GM18520 (cell line): ENCODE measurements around the gene MRPS10.
"Not testable (repeated sequence)": the region's sequence is repeated elsewhere in the genome, so short reads cannot be mapped to it uniquely, and the experiment has no call there.

Source experiments
- ATAC-seq: cut with Tn5 transposase; IDR thresholded peaks from one replicate; pipeline ENCODE4 v1.9.1; 2021; ENCODE audit not compliant: unreplicated experiment

MRPS10 gene

DNA sequence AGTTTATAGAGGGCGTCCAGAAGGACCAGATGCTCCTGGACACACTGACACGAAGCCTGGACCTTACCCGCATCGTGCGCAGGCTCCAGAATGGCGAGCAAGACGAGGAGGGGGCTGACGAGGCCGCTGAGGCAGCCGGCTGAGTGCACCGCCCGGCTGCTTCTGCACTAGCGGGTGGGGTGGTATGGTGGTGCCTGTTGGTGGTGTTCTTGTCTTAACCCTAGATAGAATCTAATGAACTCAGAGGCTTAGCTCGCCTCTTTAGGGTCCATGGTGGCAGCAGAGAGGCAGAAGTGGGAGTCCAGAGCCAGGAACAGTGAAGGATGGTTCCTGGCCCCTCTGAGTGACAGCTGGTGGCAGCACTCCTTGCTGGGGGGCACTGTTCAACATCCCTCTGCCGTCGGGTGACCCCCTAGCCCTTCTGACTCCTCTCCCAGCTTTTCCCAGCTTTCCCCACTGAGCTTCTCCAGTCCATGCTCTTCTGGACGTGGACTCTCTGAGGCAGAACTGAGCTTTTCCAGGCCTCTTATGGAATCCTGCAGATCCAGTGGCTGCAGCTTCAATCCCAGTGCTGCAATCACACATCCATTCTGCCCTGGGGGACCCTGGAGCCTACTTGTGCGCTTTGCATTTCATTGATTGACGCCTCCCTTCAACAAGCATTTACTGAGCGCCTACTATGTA, 38.3 kb downstream of the MRPS10 start:
- no peak for ATAC-seq

GRCh38 chr6:42177514-42178364, 39.9 kb downstream of the MRPS10 start:
- ATAC-seq = no peak

GRCh38 chr6:42176981-42177380, 40.7 kb downstream of the MRPS10 start:
- no peak for ATAC-seq

DNA sequence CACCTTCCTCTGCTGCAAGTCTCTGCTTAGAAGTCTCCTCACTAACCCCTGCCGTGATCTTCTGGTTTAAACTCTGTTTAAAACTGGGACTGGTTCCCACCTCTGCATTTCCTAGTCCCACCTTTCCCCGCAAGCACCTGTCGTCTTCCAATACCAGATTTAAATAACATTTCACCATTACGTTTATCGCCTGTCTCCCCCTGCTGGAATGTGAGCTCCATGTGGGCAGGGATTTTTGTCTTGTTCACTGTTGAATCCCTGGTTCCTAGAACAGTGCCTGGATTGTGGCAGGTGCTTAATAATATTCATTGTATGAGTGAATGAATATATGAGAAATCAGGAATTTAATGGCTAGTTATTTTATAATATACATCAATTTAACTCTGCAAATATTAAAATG, 41.8 kb downstream of the MRPS10 start:
- no peak for ATAC-seq

GRCh38 chr6:42173101-42173500, 44.6 kb downstream of the MRPS10 start, which contains the start of gene GUCA1A:
TSS of gene GUCA1A (plus strand) at chr6:42173364. CDS start at chr6:42173614, 250 bp downstream.
- ATAC-seq = no peak

DNA sequence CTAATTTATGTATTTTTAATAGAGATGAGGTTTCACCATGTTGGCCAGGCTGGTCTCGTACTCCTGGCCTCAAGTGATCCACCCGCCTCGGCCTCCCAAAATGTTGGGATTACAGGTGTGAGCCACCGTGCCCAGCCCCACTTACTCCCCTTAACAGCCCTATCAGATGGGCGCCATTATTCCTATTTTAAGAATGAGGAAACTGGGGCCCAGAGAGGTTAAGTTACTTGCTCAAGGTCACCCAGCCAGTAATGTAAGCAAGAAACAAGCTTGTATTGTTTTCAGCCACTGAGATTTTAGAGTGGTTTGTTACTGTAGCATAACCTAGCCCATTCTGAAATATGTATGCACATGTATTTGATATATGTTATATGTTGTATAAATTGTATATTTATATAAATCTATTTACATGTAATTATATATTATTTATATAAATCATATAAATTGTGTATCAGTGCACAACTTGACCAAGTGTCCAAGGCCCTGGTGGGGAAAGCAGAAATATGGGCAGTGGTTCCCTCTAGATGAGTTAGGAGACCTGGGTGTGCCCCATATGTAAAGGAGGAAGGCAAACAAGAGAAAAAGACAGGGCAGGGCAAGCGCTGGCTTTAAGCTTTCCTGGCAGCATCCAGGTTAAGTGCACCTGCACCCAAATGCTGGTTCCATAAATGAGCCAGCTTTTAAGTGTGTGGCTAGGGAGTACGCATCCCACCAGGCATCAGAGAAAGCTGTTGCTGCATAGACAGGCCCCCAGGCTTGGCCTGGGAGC, 45.7 kb downstream of the MRPS10 start:
- no peak for ATAC-seq

- ATAC-seq = not testable (repeated sequence)
These were observed 47.9 kb downstream of the MRPS10 start for GRCh38 chr6:42169780-42170179.

DNA sequence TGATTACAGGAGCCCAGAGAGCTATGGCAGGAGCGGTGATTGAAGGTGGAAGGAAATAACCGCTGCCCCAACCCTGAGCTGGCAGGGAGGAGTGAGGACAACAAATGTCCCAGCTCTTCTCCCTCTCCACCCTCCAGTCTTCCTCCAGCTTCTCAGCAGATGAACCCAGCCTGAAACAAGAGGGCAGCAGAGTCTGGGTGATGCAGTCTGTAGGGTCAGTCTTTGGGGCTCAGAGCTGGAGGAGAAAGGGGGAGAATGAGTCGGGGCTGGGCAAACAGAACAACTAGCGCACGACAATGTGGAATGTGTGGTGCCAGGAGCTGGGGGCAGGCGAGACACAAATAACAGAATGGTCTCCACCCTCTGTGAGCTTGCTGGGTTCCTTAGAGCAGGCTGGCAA, 49.0 kb downstream of the MRPS10 start:
- ATAC-seq = no peak

GRCh38 chr6:42166444-42167141, 51.1 kb downstream of the MRPS10 start:
- ATAC-seq = no peak

- ATAC-seq = no peak
These were observed 52.6 kb downstream of the MRPS10 start for GRCh38 chr6:42165016-42165415.

GRCh38 chr6:42163981-42164380, 53.7 kb downstream of the MRPS10 start:
- no peak for ATAC-seq

- ATAC-seq = no peak
These were observed 54.8 kb downstream of the MRPS10 start for GRCh38 chr6:42162812-42163211.

GRCh38 chr6:42162384-42162783, 55.3 kb downstream of the MRPS10 start:
- no peak for ATAC-seq

DNA sequence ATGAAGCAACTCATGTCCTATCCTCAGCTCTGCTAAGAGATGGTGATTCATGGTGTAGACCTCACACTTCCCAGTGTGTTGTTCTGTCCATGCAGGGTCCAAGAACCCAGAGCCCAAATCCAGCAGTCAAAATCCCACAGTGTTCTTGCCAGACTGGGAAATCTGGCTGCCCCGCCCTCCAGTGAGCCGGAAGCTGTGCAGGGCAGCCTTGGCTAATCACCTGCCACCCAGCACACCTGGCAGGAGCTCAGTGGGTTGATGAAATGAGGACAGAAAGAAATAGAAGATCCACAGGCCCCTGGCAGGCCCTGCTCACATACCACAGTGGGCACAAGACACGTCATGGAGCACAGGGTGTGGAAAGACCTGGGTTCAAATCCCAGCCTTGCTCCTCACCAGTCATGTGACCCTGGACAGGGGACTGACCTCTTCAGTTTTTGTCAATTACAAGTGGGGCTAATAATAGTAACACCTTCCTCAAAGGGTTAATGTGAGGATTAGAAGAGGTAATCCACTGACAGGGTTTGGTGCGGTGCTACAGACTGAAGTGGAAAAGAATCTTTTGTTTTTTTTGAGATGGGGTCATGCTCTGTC, 58.1 kb downstream of the MRPS10 start:
- ATAC-seq = no peak

- ATAC-seq = no peak
These were observed 59.0 kb downstream of the MRPS10 start for GRCh38 chr6:42158631-42159030.

DNA sequence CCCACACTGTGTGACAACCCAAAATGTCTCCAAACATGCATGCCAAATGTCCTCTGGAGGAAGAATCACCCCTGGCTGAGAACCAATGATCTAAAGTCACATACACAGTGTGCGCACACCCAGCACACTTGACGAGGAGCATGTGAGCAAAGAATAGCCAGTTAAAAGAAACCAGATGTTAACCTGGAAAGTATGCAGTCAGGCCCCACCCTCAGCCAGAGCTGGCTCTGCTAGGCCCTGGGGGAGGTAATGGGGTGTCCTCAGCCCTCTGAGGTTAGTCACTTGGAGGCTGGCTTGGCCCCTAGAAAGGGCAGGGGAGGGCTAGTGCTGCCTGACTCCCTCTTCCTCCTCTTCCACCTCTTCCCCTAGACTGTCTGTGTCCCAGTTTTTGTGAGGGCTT, 59.6 kb downstream of the MRPS10 start:
- ATAC-seq = no peak
